NCI-H1092 treated with DMSO at 0.1 percent for 48 hours (cell line): Measurements from ENCODE around the gene MRPL57.
A peak's percentile ranks its signal among the peaks of the same experiment; 100 is the strongest.
"Not testable (repeated sequence)": the region's sequence is repeated elsewhere in the genome, so short reads cannot be mapped to it uniquely, and the experiment has no call there.

ENCODE experiments used
- DNase-seq: peaks from one replicate; lab custom pipeline; 2025; lab: John Stamatoyannopoulos, UW

MRPL57 gene

DNA sequence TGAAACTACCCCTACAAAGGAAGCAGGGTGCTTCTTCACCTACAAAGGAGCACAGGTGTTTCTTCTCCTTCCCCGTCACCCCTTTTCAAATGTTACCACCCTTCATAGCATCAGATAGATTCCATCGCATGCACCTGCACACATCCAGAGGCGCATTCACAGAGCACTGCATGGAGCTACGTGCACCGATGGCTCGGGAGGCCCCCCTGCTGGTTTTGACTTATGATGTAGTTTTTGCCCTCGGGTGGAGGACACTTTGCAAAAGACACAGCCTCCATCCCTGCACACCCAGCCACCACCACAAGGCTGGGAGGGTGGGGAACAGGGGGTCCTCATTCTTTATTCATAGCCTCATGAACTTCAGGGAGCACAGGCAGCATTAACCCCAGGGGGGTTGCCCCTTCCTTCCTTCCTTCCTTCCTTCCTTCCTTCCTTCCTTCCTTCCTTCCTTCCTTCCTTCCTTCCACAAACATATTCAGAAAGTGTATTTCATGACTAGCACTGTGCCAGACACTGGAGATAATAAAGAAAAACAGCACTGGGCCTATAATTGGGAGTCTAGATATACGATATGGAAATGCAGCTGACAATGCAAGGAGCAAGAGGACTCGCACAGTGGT lies 21.3 kb downstream of the MRPL57 start:
- not testable (repeated sequence) for DNase-seq

DNA sequence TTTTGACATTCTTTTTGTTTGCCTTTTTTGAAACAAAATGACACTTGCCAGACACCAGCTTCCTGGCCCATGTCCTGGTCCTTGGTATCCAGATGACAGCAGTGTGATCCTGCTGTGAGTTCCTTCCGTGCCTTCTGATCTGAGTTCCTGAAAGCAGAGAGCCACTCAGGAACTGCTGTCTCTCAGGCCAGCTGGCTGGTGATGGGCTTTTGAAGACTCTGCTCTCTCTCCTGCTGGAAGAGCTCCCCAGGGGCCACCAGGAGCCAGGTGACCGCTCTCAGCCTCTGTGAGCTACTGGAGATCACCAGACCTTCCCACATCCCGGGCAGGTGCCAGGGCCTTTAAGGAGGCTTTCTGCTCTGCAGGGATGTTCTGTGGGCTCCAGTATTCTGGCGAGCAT lies 21.9 kb downstream of the MRPL57 start:
- peak; percentile 4 for DNase-seq

DNA sequence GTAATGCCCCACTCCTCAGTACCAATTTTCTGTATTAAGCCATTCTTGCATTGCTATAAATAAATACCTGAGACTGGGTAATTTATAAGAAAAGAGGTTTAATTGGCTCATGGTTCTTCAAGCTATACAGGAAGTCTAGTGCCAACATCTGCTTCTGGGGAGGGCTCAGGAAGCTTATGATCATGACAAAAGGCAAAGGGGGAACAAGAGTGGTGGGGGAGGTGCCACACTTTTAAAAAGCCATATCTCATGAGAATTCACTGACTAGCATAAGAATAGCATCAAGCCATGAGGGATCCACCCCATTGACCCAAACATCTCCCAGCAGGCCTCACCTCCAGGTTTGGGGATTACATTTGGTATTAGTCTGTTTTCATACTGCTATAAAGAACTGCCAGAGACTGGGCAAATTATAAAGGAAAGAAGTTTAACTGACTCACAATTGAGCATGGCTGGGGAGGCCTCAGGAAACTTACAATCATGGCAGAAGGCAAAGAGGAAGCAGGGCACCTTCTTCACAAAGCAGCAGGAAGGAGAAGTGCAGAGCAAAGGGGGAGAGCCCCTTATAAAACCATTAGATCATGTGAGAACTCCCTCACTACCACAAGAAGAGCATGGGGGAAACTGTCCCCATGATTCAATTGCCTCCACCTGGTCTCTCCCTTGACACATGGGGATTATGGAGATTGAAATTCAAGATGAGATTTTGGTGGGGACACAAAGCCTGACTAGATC lies 25.2 kb downstream of the MRPL57 start:
- DNase-seq, result not testable (repeated sequence)

DNA sequence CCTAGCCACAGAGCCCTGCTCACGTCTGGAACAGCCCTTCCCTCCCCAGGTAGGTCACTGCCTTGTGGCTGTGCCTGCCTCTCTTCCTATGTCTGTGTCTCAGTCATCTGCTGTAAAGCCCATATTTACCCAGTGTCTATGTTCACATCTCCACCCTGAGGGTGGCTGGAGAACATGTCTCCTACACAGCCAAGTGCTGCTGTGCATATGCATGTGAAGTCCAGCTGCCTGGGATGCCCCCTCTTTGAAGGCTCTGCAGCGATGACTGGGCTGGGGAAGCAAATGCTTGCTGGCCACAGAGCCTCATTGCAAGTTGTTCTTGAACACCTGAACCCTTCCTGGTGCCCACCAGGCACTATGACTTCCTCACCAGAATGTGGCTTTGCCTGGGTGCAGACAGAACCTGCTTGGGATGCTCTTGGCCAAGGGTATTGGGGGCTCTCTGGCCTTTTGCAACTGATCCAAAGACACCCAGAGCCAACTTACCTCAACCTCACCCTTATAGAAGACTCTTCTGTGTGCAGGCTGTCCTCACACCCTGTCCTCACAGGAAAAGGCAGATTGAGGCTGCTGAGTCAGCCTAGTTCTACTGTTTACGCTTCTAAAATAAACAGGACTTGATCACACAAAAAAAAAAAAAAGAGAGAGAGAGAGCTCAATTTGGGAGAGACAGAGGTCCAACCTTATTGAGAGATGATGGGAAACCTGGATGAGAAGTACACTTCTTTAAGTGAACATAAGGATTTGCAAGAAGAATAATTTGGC lies 26.5 kb downstream of the MRPL57 start:
- DNase-seq, result no peak

DNA sequence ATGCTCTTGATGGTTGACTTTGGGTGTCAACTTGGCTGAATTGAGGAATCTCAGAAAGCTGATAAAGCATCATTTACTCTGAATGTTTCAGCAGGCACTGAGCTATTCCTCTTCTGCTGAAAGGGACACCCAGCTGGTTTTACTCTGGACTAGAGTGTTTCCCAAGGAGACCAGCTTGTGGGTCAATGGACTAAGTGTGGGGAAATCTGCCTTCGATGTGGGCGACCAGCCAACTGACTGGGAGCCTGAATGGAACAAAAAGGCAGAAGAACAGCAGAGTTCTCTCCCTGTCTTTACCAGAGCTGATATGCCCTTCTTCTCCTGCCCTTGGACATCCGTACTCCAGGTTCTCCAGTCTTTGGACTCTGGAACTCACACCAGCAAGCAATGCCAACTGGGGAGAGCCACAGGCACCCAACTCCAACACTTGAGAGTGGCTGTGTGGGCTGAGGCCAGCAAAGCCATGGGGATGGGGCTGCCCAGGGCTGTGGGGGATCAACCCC lies 32.2 kb downstream of the MRPL57 start:
- DNase-seq, result no peak

DNA sequence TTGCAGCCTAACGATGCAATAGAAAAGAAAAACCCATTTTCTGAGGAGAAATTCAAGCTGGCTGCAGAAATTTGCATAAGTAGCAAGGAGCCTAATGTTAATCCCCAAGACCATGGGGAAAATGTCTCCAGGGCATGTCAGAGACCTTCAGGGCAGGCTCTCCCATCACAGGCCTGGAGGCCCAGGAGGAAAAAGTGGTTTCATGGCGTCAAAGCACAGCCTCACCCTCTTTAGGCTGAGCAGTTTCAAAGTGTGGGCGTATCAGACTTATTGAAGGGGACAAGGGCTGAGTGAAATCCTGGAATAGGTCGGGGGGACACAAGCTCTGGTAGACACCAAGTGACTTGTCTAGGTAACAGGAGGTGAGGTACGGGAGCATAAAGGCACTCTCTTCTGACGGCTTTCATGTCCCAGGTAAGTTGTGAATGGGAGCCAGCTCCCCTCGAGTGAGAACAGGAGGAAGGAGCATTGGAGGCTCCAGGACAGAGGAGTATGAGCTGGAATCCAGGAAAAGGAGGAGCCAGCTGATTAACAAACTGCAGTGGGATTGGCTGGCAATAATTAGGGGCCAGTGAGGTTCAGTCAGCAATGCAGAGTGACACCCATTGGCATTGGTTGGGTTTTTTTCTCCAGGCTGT lies 35.8 kb downstream of the MRPL57 start:
- no peak for DNase-seq

DNA sequence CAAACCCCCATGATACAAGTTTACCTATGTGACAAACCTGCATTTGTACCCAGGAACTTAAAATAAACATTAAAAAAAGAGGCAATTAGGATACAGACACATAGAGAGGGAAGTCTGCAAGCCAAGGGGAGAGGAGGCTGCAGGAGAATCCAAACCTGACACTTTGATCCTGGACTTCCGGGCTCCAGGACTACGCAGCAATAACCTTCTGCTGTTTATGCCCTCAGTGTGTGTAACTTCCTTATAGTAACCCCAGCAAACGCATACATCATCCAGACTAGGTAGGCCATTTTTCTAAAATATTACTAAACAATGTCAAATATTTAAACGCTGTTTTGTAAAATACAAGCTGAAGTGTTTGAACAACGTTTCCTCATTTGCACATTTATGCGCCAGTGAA lies 39.0 kb downstream of the MRPL57 start:
- DNase-seq, result not testable (repeated sequence)

DNA sequence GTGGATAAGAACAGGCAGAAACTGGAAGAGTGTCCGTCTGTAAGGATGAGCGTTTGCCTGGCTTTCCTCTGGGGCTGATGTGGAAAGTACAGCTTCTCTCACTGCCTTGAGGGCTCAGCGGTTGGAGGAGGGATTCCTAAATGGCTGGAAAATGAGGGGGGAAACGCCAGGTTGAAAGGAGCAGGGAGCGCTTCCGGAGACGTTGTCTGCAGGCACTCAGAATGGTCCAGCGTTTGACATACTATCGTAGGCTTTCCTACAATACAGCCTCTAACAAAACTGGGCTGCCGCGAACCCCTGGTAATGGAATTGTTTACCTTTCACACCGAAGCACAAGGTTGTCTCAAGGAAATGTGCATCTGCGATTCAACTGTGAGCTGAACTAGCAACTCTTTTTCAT lies 39.9 kb downstream of the MRPL57 start:
- no peak for DNase-seq

DNA sequence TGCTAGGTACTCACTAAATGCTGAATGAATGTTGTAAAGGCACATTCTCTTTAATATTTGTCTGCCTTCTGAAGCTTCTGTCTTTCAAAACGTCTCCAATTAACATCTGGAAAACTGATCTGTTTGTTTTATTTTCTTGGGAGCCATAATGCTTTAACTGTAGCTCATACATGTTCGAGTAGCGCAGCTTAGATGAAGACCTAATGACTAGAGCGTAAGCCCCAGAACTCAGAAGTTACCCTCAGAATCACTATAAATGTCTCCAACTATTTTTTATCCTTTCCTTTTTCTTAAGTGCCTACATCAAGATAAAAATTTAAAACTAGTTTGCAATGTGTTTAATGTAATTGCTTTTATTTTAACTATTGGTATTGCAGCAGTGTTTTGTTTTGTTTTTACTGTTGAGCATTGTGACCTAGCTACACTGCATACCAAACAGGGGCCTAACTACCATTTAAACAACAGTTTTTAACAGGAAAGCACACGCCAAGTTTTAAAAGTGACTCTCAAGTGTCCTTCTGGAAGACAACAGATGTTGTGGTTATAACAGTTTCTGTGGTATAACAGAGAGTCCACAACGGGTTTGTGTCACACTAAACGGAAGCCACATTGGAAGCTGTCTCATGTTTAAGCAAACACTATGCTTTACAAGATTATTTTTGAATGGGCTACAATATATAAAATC lies 42.0 kb downstream of the MRPL57 start:
- no peak for DNase-seq

DNA sequence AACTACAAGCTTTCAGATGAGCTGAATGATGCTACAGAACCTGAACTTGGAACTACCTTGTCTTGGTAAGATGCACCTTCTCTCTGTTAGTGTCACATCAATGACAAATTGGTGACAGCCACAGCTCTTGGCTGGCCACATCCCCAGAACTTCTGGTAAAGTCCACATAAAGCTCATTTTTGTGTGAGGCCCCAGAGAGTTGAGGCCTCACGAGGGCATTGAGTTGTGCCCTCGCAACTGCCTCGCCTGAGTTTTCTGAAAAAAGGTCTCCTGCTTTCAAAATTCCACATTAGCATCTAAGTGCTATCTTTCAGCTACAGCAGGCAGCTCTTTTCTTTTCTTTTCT lies 42.6 kb downstream of the MRPL57 start:
- no peak for DNase-seq

DNA sequence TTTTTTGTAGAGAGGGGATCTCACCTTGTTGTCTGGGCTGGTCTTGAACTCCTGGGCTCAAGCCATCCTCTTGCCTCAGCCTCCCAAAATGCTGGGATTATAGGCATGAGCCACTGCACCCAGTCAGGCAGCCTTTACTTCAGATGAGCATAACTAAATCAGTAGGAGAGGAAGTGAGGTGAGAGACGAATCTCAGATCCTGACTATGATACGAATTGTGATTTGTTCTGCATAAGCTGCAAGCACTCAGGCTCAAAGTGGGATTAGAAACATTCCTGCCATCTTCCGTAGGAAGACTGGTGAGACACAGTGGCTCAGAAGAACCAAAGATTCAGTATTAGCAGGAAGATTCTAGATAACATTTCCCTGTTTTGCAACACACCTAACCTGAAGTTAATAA lies 43.3 kb downstream of the MRPL57 start:
- DNase-seq, result not testable (repeated sequence)

DNA sequence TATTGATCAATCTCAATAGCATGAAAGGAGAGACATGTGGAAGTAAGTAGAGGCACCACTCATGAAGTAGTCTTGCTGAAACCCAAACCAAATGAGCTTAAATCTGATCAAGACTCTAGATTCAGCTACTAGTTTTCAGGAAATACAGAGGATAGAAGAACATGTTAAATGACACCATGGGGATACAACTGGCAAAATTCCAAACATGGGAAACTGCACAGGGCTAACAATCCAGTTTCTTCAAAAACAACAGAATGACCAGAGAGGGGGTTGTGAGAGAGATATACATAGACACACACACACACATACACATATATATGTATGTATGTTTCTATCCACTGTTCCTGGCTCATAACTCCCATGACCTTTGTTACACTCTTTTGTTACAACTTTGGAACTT lies 44.8 kb downstream of the MRPL57 start:
- no peak for DNase-seq

DNA sequence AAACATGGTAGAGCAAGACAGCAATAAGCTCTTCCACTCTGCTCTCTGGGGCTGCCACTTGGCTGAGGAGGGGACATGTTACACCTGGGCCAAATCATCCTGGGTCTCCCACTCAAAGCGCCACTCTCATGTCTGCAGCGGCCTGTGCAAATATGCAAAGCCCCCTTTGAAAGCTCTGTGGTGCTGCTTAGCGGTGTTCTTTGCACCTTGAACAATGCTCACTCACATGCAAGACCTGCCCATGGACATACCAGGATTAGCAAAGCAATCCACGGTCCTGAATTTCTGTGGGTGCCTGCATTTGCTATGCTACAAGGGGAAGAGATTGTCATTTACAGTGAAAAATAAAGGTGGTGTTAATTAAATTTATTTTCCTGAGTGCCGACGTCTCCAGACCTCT lies 48.6 kb downstream of the MRPL57 start:
- no peak for DNase-seq

DNA sequence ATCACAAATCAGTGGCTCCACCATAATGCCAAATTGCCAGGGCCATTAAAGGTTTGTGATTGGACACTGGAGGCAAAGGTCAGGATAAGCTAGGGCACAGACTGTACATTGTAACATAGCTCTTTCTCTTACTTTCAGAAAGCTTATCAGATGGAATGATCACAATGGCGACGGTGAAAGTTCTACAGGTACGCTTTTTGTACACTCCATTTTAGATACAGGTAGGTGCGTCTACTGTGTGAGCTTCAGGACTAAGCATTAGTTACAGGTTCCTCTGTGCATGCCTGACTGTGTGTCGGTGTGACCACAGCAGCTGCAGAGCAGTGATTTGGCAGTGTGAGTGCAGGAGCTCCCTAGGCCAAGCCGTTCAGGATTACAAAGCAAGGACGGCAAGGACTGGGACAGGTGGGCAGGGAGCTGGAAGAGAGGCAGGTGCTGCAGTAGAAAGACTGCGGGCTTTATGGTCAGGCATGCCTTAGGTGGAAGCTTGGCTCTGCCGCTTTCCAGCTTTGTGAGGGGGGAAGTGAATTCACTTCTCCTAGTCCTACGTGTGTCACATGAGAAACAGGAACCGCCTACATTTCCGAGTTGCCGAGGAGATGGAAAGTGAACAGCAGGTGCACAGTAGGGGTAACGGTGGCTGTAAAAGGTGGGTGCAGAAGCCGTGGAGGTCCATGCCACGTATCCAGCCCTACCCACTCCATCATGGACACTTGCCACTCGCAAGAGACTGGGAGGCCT lies 49.6 kb downstream of the MRPL57 start:
- no peak for DNase-seq

DNA sequence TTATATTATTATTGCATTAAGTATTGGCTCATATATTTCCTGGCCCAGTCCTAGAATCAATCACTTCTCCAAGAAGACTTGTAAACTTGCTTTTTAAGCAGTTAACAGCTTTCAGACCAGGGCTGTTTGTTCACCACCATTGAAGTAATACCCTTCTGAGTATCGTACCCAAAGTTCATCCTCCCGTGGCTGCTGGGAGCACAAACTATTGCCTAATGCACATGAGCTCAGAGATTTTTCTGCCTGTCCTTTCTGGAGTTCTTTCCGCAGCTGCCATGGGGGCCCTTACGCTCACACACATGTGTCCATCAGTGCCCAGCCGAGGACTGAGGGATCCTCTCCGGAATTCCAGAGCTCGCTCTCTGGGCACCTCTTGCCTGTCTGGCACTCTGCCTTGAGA lies 51.5 kb downstream of the MRPL57 start:
- no peak for DNase-seq
